B cell (primary cell): Measurements from ENCODE around the gene XYLT2. TPM values are rescaled to one million over a fixed set of nuclear protein-coding genes. Genes with fewer than 3 reads are reported as not detected.
A peak's percentile ranks its signal among the peaks of the same experiment; 100 is the strongest.

Experiments used
- ATAC-seq: fragments of 200-7000 bp; cut with Tn5 transposase; one replicate; pipeline ENCODE4 v1.10.0; 2021; ENCODE audit warnings: low read depth, mild to moderate bottlenecking, moderate number of reproducible peaks, moderate library complexity
- CTCF ChIA-PET: fragments of 350-600 bp; sonication (Branson Sonifier 250); formaldehyde crosslinking; loops from one replicate; lab custom pipeline; 2021; ENCODE audit warnings: antibody characterized with exemption, inconsistent platforms; lab: Charles Lee
- POLR2A ChIA-PET: fragments of 350-600 bp; sonication (Branson Sonifier 250); formaldehyde crosslinking; loops from one replicate; lab custom pipeline; 2021; ENCODE audit warnings: antibody characterized with exemption; lab: Charles Lee
- DNase-seq: peaks from one replicate; pipeline ENCODE4 v3.0.0; 2013
- H2AFZ ChIP-seq: 2 replicates; pipeline ENCODE4 v1.6.1; 2012; ENCODE audit warnings: mild to moderate bottlenecking, low read depth, low read length; ENCODE audit not compliant: insufficient read depth, poor library complexity, severe bottlenecking
- H3K27ac ChIP-seq, 2 donors: 1 replicate in 1 of 2; 2 replicates in 1 of 2; pipeline ENCODE4 v1.5.1; 2012 to 2013; ENCODE audit warnings: low read length in 2 of 2, mild to moderate bottlenecking in 2 of 2, moderate library complexity in 1 of 2
- H3K27me3 ChIP-seq, 4 experiments: fragments of 200-600 bp in 1 of 4; sonication (generic) in 1 of 4; replicated peaks in 1 of 4; 1 replicate in 2 of 4; 2 replicates in 2 of 4; pipeline versions ENCODE4 v1.6.1 to v1.7.0; 2013 to 2016; ENCODE audit warnings: low read length in 3 of 4, mild to moderate bottlenecking in 2 of 4, mixed read lengths in 1 of 4, moderate library complexity in 1 of 4; ENCODE audit not compliant: insufficient read depth in 4 of 4, control insufficient read depth in 3 of 4; ENCODE audit errors: control extremely low read depth in 1 of 4
- H3K36me3 ChIP-seq, 2 experiments: replicated peaks in 1 of 2; 1 replicate in 1 of 2; 2 replicates in 1 of 2; pipeline versions ENCODE4 v1.6.1 to v1.7.1; 2013; ENCODE audit warnings: low read length in 1 of 2; ENCODE audit not compliant: insufficient read depth in 2 of 2, control insufficient read depth in 1 of 2; ENCODE audit errors: control extremely low read depth in 1 of 2, extremely low read depth in 1 of 2
- H3K4me1 ChIP-seq, 2 donors: fragments of 200-600 bp in 1 of 2; sonication (generic) in 1 of 2; 1 replicate in 1 of 2; 2 replicates in 1 of 2; pipeline versions ENCODE4 v1.5.1 to v1.6.1; 2013 to 2017; ENCODE audit warnings: low read length in 2 of 2; ENCODE audit not compliant: control insufficient read depth in 2 of 2, insufficient read depth in 2 of 2
- H3K4me2 ChIP-seq: replicated peaks from 2 replicates; pipeline ENCODE3; 2012; ENCODE audit warnings: mild to moderate bottlenecking, low read depth, low read length; ENCODE audit not compliant: poor library complexity, severe bottlenecking
- H3K4me3 ChIP-seq, 5 experiments: fragments of 200-600 bp in 1 of 5; sonication (generic) in 1 of 5; 1 replicate in 3 of 5; 2 replicates in 2 of 5; pipeline versions ENCODE4 v1.5.1 to v1.7.0; 2011 to 2016; ENCODE audit warnings: low read length in 4 of 5, mild to moderate bottlenecking in 4 of 5, low read depth in 2 of 5, control low read depth in 1 of 5, moderate library complexity in 1 of 5; ENCODE audit not compliant: insufficient read depth in 1 of 5; ENCODE audit errors: control extremely low read depth in 1 of 5, extremely low read depth in 1 of 5
- H3K79me2 ChIP-seq: fragments of 200-600 bp; sonication (generic); one replicate; pipeline ENCODE4 v1.6.0; 2016; ENCODE audit warnings: low read length; ENCODE audit not compliant: control insufficient read depth, insufficient read depth
- H3K9ac ChIP-seq: fragments of 200-600 bp; sonication (generic); 2 replicates; pipeline ENCODE4 v1.6.1; 2017; ENCODE audit warnings: mild to moderate bottlenecking, low read length, moderate library complexity
- H3K9me3 ChIP-seq, 3 donors: one replicate each; pipeline versions ENCODE4 v1.6.1 to v1.7.1; 2013; ENCODE audit warnings: low read length in 2 of 3; ENCODE audit not compliant: control insufficient read depth in 2 of 3, insufficient read depth in 1 of 3; ENCODE audit errors: control extremely low read depth in 1 of 3
- H4K20me1 ChIP-seq: 2 replicates; pipeline ENCODE4 v1.6.0; 2012; ENCODE audit warnings: mild to moderate bottlenecking, low read length; ENCODE audit not compliant: insufficient read depth, control insufficient read depth, poor library complexity, severe bottlenecking
- H3K27ac Mint-ChIP-seq: one replicate; pipeline ENCODE4 v1.8.0; 2021; ENCODE audit warnings: mixed read lengths
- H3K27me3 Mint-ChIP-seq: one replicate; pipeline ENCODE4 v1.8.0; 2021; ENCODE audit warnings: mixed read lengths
- H3K4me1 Mint-ChIP-seq: one replicate; pipeline ENCODE4 v1.8.0; 2021; ENCODE audit warnings: mixed read lengths
- H3K4me3 Mint-ChIP-seq: one replicate; pipeline ENCODE4 v1.8.0; 2021; ENCODE audit warnings: mixed read lengths
- H3K9me3 Mint-ChIP-seq: one replicate; pipeline ENCODE4 v1.8.0; 2022; ENCODE audit warnings: mixed read lengths; ENCODE audit not compliant: insufficient read depth
- EZH2 ChIP-seq: IDR thresholded peaks from 2 replicates; pipeline ENCODE4 v1.6.1; 2012; ENCODE audit warnings: borderline replicate concordance, low read depth, mild to moderate bottlenecking, moderate library complexity, low read length; ENCODE audit not compliant: insufficient read depth, poor library complexity, severe bottlenecking
- WGBS: methylation state at CpG from one replicate; pipeline ENCODE4 v1.1.5; 2013; ENCODE audit warnings: missing lambda C conversion rate; ENCODE audit not compliant: insufficient coverage; 5-methylcytosine and 5-hydroxymethylcytosine counted together
- intact Hi-C: fragments of 100-400 bp; cut with micrococcal nuclease; formaldehyde crosslinking; loops from one replicate; pipeline ENCODE4 v1.10.0; 2022
- polyA plus RNA-seq: library from polyadenylated mRNA; depleted of rRNA; stranded (reverse); fragments of >200 nt; gene quantifications from 2 replicates; pipeline ENCODE4 v1.2.3, GENCODE V29; 2012
- total RNA-seq, 2 donors: library from RNA; stranded (reverse); fragments of 120-200 nt in 1 of 2; gene quantifications; 1 replicate in 1 of 2; 2 replicates in 1 of 2; pipeline versions ENCODE4 v1.2.3 to v1.2.4, GENCODE V29; 2013 to 2022
- TF ChIP-seq, protein P1 (sequence below): fragments of 200-600 bp; IDR thresholded peaks from one replicate; pipeline ENCODE4 v1.8.0; 2022; ENCODE audit warnings: antibody characterized with exemption, mild to moderate bottlenecking

The XYLT2 gene
- total and polyA plus RNA-seq, 2 donors (not counting 1 experiment from before 2014, with no cell fraction given) = 21.5 to 29.9 TPM

- no peaks in the 10 kb centered on the region for H3K27me3 Mint-ChIP-seq
- peak; percentile 95 for DNase-seq
- ATAC-seq = peak; percentile 100
Measured at GRCh38 chr17:50397111-50397918, 51.4 kb downstream of the XYLT2 start, which contains the start of gene LRRC59. Gene LRRC59 (minus strand): TSS chr17:50397523. CDS start chr17:50397317, 206 bp downstream.

More at GRCh38 chr17:50397111-50397918, 51.4 kb downstream of the XYLT2 start, which contains the start of gene LRRC59:
- Histone ChIP-seq H3K27ac (peak within 1 kb of the TSS; percentile 77 to 89), H3K9me3 (no peaks in the 10 kb centered on the region), H3K4me2 (peak within 1 kb of the TSS; percentile 87), H3K36me3 (peaks cover 10 to 27% of the 10 kb centered on the region in 2 experiments), H4K20me1 (peaks cover 17% of the 10 kb centered on the region), H3K4me3 (peak within 1 kb of the TSS; percentile 62 to 95 (median 92)), H3K9ac (peak within 1 kb of the TSS; percentile 95), H2AFZ (peak within 1 kb of the TSS; percentile 82), H3K27me3 (no peaks in the 10 kb centered on the region), H3K79me2 (peaks cover 40% of the 10 kb centered on the region), H3K4me1 (peaks cover 21 to 25% of the 10 kb centered on the region in 2 donors)
- Mint-ChIP-seq H3K4me1 (peaks cover 31% of the 10 kb centered on the region), H3K9me3 (no peaks in the 10 kb centered on the region), H3K27ac (peak within 1 kb of the TSS; percentile 91), H3K4me3 (peak within 1 kb of the TSS; percentile 89)
- intact Hi-C loops = loop anchor here (1.0 to 5.0 kb wide), 7 partner anchors 24 to 1505 kb away; partner anchors contain the start of genes ACSF2, ATP5MC1, EME1 and MRPL27
- CTCF ChIA-PET = interaction anchor here (0.6 to 4.1 kb wide), 37 partner anchors 9 to 756 kb away, joined by 3 to 45 read pairs (median 5); partner anchors contain the start of genes ACSF2, ANKRD40, CHAD and EME1
- WGBS = under 1% methylated on average over 70 of the region's 70 CpGs
- POLR2A ChIA-PET = interaction anchor here (0.6 to 2.7 kb wide), 11 partner anchors 16 to 469 kb away, joined by 3 to 21 read pairs (median 4); partner anchors contain the start of genes ACSF2, EME1, MRPL27 and RSAD1
- no peak for TF ChIP-seq EZH2
- TF ChIP-seq, protein P1, sequence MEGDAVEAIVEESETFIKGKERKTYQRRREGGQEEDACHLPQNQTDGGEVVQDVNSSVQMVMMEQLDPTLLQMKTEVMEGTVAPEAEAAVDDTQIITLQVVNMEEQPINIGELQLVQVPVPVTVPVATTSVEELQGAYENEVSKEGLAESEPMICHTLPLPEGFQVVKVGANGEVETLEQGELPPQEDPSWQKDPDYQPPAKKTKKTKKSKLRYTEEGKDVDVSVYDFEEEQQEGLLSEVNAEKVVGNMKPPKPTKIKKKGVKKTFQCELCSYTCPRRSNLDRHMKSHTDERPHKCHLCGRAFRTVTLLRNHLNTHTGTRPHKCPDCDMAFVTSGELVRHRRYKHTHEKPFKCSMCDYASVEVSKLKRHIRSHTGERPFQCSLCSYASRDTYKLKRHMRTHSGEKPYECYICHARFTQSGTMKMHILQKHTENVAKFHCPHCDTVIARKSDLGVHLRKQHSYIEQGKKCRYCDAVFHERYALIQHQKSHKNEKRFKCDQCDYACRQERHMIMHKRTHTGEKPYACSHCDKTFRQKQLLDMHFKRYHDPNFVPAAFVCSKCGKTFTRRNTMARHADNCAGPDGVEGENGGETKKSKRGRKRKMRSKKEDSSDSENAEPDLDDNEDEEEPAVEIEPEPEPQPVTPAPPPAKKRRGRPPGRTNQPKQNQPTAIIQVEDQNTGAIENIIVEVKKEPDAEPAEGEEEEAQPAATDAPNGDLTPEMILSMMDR = peak; percentile 99
